ENCODE measurements around the gene DENND1C. TPM values are rescaled to one million over a fixed set of nuclear protein-coding genes. Genes with fewer than 3 reads are reported as not detected.

DENND1C gene
- total RNA-seq, 1 donor from 2014 or later, result 8.7 TPM

Other genes with a start within 250 kb of the DENND1C start
- gene MLLT1, start 201.8 kb downstream of the DENND1C start, total RNA-seq, result 73.4 TPM
- gene ACER1, start 148.2 kb downstream of the DENND1C start, total RNA-seq, result not detected
- 57.7 TPM for gene CLPP, start 120.3 kb downstream of the DENND1C start, total RNA-seq
- gene ALKBH7, start 109.0 kb downstream of the DENND1C start, total RNA-seq, result 57.2 TPM
- gene PSPN, start 105.9 kb downstream of the DENND1C start, total RNA-seq, result 1.7 TPM
- gene GTF2F1, start 88.6 kb downstream of the DENND1C start, total RNA-seq, result 47.4 TPM
- gene KHSRP, start 57.0 kb downstream of the DENND1C start, total RNA-seq, result 186 TPM
- gene SLC25A41, start 48.0 kb downstream of the DENND1C start, total RNA-seq, result not detected
- 51.4 TPM for gene SLC25A23, start 22.0 kb downstream of the DENND1C start, total RNA-seq
- gene CRB3, start 17.5 kb downstream of the DENND1C start, total RNA-seq, result 48.4 TPM
- gene TUBB4A, start 20.5 kb upstream of the DENND1C start, total RNA-seq, result 0.58 TPM
- 7.4 TPM for gene TNFSF9, start 49.2 kb upstream of the DENND1C start, total RNA-seq
- gene CD70, start 109.4 kb upstream of the DENND1C start, total RNA-seq, result 1.7 TPM
- 4.4 TPM for gene TNFSF14, start 188.4 kb upstream of the DENND1C start, total RNA-seq
- 1,129 TPM for gene C3, start 238.9 kb upstream of the DENND1C start, total RNA-seq